Measurements from ENCODE around the gene KRTAP5-7.

DNA sequence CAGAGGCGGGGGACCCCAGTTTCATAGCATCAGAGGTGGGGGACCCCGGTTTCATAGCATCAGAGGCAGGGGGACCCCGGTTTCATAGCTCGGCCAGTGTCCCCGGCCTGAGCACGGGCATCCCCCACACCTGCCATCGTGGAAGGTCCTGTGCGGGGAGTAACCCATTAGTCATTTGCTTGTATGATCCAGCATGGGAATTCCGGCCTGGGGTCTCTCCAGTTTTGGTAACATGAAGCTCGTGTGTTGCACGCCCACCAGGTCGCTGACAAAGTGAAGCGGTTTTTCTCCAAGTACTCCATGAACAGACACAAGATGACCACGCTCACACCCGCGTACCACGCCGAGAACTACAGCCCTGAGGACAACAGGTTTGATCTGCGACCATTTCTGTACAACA lies 29.0 kb upstream of the KRTAP5-7 start:
- TF ChIP-seq, protein P1, sequence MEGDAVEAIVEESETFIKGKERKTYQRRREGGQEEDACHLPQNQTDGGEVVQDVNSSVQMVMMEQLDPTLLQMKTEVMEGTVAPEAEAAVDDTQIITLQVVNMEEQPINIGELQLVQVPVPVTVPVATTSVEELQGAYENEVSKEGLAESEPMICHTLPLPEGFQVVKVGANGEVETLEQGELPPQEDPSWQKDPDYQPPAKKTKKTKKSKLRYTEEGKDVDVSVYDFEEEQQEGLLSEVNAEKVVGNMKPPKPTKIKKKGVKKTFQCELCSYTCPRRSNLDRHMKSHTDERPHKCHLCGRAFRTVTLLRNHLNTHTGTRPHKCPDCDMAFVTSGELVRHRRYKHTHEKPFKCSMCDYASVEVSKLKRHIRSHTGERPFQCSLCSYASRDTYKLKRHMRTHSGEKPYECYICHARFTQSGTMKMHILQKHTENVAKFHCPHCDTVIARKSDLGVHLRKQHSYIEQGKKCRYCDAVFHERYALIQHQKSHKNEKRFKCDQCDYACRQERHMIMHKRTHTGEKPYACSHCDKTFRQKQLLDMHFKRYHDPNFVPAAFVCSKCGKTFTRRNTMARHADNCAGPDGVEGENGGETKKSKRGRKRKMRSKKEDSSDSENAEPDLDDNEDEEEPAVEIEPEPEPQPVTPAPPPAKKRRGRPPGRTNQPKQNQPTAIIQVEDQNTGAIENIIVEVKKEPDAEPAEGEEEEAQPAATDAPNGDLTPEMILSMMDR (IDR thresholded peaks at IDR 0.05) = no peak
- TF ChIP-seq POLR2A (IDR thresholded peaks at IDR 0.05) = no peak

Measured in transverse colon (tissue), 3 donors.